ENCODE measurements around the gene TUBG1.
"Not testable (repeated sequence)": the region's sequence is repeated elsewhere in the genome, so short reads cannot be mapped to it uniquely, and the experiment has no call there.

Gene TUBG1

DNA sequence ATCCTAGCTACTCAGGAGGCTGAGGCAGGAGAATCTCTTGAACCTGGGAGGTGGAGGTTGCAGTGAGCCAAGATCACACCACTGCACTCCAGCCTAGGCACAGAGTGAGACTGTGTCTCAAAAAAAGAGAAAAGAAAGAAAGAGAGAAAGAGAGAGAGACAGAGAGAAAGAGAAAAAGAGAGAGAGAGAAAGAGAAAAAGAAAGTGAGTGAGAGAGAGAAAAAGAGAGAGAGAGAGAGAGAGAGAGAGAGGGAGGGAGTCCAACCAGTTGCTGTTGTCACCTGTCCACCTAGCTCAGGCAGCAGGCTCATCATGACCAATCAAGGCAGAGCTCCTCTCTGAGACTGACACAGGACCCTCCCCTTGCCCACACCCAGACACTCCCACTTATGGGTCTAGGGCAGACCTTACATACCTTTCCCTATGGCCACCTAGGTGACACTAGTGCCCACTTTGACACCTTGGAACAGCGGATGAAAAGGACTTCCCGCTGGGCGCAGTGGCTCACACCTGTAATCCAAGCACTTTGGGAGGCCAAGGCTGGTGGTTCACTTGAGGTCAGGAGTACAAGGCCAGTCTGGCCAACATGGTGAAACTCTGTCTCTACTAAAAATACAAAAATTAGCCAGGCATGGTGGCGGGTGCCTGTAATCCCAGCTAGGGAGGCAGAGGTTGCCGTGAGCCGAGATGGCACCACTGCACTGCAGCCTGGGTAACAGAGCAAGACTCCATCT lies 17.7 kb downstream of the TUBG1 start:
- not testable (repeated sequence) for DNase-seq

DNA sequence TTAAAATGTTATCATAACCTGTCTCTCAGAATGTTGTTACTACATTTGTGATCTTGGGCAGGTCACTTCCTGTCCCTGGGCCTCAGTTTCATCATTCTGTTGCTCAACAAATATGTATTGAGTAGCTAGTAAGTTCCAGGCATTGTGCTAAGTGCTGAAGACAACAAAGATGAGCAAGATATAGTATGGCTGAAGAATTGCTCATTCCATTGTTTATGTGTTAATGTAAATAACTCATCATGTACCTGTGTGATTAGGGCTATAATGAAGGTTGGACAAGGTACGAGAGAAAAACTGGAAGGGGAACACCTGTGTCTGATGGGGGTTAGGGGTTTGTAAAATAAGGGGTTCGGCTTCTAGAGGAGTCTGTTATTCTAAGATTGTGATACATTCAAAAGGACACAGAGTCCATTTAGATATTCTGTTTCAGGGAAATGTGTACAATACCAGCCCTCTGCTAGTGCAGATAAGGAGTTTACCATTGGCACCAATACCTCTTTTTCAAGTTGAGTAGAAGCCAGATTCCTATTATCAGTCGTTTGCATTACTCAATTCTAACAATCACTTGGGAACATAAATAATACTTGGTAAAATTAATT lies 20.0 kb downstream of the TUBG1 start:
- DNase-seq: no peak

DNA sequence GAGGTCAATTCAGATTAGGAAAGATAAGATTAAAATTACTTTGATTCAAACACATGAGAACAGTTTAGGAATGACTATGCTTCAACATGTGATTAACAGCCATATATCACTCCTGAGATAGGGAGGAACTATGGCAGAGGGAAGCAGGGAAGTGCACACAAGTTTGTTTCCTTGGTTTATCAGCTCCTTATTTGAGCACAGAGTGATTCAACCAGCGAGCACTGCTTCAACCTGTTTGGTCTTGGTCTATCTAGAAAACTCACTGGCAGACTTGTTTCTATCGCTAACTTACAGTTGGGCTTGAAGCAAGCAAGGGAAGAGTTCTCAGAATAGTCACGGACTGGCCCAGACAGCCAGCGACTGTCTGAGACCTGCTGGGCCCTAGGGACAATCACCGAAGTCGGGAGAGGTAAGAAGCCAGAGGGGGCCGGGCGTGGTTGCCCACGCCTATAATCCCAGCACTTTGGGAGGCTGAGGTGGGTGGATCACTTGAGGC lies 23.5 kb downstream of the TUBG1 start:
- no peak for DNase-seq

DNA sequence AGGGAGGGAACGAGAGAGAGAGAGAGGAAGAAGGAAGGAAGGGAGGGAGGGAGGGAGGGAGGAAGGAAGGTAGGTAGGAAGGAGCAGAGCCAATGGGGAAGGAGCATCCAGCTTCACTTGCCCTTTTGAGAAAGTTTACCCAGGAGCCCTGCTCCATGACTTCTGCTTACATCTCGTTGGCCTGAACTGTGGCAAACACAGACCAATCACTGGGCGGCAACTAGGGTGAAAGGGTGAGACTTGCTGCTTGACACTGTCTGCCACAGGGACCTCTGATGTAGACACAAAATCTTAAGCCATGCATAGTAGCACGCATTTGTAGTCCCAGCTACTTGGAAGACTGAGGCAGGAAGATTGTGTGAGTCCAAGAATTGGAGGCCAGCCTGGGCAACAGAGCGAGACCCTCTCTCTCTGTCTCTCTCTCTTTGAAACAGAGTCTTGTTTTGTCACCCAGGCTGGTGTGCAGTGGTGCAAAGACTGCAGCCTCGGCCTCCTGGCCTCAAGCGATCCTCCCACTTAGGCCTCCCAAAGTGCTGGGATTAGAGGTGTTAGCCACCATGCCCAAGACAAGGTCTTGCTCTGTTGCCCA lies 30.1 kb downstream of the TUBG1 start:
- no peak for DNase-seq

DNA sequence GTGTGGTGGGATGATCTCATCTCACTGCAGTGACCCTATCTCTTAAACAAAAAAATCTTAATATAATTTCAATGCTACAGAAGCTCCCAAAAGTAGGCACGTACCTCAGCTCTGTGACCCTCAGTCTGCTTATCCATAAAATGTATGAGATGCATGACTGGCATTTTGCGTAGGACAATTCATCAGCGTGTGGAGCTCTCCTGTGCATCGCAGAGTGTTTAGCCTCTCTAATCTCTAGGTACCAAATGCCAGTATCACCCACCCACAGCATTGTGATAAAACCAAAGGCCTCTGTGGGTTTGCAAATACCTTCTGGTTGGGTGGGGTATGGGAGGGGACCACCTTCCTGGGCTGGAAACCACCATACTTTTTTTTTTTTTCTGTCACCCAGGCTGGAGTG lies 30.6 kb downstream of the TUBG1 start:
- DNase-seq: no peak

DNA sequence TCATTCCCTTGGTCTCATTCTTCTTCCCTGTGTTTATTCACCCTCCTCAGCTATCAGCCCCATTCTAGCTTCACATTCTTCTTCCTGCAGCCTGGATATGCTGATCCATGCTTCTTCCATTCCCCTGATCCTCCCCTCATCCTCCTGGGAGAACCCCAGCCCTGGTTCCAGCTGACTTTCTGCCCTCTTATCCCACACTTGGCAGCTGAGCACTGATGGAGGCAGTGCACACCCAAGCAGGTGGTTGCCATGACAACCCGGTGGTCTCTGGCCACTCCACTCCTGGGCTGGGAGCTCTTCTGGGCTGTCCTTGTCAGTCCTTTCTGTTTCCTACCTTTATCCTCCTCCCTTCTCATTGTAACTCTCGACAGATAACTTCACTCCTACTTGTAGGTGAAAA lies 32.9 kb downstream of the TUBG1 start:
- DNase-seq: no peak

DNA sequence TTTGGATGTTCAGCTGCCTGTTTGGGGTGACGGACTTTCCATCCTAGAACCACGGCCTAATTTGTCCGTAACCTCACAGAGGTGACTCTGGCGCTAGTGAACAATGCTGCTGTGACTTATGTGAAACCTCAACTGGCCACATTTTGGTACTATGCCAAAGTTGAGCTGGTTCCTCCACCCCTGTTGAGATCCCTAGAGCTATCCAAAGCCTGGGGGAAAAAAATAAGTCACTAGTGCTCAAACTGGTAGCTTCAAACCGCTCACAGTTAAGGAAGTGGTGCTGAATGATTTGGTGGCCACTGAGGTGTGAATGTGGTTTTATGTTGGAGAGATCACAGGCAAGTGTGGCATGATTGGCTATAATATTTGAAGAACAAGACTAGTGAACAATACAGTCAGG lies 38.3 kb downstream of the TUBG1 start:
- no peak for DNase-seq

DNA sequence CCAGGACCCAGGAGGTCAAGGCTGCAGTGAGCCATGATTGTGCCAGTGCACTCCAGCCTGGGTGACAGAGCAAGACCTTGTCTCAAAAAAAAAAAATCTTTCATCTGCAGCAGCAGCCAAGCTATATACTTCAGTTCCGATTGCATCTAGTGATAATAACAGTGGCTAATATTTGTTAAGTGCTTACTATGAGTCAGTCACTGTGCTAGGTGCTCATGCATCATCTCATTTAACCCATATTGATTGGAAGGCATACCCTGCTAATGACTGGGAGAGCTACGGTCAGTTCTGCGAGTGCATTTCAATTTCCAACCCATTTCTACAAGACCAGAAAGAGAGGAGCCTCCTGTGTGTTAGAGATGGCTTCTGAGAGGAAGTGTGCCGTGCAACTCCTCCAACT lies 41.9 kb downstream of the TUBG1 start:
- DNase-seq: no peak

DNA sequence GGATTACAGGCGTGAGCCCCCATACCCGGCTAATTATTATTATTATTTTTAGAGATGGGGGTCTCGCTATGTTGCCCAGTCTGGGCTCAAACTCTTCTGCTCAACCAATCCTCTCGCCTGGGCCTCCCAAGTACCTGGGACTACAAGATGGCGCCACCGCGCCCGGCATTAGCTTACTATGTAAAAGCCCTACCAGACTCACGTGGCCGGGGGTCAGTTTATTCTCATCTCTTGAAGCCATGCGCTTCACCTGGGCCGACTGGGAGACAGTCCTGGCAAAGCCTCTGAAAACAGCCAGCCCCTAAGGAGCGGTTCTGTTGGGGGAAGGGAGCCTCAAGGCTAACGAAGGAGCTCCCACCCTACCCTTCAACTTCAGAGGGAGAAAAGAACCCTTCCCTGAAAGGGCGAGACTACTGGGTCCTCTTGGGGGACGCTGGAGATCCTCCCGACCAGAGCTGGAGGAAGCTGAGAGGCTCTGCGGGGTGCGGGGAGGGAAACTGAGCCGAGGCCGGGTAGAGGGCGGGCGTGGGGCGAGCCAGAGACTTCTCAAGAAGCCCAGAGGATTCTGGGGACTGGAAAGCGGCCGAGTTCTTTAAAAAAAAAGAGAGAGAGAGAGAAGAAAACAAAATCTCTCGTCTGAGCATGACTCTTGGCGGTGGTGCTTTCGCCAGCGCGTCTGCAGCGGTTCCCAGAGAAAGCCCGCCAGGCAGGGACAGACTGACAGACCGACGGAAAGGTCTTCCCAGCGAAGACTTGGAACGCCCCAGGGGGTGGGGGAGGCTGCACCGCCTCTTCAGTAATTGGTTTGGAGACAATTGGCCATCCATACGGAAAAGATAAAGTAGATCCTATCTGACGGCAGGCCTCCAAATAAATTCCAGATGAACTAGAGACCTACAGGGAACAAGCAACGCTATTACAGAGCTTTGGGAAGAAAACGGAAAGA lies 44.0 kb downstream of the TUBG1 start:
- DNase-seq: no peak

DNA sequence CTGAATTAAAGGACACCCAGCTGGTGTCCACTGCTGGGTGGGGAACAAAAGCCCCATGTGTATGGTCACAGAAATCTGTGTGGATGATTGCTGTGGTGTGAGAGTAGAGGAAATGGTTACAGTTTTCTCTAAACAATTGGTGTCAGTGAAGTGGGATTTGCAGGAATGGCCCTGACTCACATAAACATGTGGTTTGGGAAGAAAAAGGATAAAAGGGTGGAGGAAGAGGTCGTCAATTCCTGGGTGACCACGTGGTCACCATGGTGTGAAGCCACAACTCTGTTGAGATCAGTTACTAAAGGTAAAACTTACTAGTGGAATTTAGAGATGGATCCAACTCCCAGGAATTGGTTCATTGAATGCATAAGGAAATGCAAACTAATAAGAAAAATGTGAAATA lies 46.0 kb downstream of the TUBG1 start:
- no peak for DNase-seq

DNA sequence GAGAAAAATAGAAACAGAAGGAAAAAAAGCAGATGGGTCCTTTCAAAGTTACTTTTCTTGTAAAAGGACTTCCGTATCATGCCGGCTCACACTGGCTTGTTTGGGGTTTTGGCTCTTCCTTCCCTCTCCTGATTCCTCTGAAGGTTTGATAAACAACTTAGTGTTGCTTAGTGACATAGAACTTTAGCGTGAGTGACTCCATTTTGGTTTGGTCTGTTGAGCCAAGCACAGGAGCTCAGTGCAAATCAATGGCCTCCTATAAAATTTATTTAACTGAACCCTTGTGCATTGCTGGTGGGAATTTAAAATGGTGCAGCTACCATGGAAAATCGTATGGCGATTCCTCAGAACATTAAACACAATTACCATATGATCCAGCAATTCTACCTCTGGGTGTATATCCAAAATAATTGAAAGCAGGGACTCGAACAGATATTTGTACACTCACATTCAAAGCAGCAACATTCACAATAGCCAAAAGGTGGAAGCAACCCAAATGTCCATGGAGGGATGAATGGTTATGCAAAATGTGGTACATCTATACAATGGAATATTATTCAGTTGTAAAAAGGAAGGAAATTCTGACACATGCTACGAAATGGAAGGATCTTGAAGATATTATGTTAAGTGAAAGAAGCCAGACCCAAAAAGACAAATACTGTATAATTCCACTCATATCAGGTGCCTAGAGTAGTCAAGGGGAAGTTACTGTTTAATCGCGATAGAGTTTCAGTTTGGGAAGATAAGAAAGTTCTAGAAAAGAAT lies 48.5 kb downstream of the TUBG1 start:
- no peak for DNase-seq

DNA sequence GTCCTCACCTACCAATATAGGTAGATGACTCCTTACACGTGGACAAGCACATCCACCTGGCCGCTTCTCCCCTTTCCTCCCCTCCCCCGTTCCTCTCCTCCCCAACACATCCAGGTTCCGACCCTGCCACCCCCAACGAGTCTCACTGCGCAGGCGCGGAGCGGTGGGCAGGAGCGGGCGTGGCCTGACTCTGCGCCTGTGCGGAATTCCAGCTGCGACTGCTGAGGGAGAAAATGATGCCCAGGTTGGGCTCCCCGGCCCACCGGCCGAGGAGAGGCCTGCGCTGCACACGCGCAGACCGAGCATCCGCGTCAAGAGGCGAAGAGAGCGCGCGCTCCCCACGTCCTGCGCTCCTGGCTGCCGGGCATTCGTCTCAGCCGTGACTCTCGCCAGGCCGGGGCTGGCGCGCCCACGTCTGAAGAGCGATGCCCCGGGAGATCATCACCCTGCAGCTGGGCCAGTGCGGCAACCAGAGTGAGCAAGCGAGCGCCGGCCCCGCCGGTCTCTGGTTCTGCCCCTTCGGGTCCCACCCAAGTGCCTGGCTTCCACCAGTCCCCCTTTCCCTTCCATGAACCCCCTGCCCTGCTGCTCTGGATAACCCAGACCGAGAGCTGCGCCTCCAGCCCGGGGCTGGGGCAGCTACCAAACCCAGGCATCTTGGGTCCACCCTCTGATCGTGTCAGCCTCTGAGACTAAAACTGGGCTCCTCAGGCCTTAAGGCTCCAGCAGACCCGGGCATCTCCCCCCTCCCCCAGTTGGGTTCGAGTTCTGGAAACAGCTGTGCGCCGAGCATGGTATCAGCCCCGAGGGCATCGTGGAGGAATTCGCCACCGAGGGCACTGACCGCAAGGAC lies 49.8 kb downstream of the TUBG1 start, which contains the start of gene TUBG2:
TUBG2 (plus strand) TSS at position 206 of the 853 bp plus-strand sequence; CDS start at position 426, 220 bp downstream.
- peak; percentile 59 for DNase-seq

DNA sequence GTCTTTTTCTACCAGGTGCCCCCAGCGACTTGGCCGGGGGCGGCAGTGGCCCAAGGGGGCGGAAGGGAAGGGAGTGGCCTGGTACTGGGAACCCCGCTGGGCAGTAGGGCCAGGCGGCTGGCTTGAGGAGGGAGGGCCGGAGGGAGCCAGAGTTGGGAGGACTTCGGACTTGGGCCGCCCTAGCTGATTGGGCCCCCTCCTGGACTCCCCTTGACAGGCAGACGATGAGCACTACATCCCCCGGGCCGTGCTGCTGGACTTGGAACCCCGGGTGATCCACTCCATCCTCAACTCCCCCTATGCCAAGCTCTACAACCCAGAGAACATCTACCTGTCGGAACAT lies 50.4 kb downstream of the TUBG1 start:
- DNase-seq: not testable (repeated sequence)

DNA sequence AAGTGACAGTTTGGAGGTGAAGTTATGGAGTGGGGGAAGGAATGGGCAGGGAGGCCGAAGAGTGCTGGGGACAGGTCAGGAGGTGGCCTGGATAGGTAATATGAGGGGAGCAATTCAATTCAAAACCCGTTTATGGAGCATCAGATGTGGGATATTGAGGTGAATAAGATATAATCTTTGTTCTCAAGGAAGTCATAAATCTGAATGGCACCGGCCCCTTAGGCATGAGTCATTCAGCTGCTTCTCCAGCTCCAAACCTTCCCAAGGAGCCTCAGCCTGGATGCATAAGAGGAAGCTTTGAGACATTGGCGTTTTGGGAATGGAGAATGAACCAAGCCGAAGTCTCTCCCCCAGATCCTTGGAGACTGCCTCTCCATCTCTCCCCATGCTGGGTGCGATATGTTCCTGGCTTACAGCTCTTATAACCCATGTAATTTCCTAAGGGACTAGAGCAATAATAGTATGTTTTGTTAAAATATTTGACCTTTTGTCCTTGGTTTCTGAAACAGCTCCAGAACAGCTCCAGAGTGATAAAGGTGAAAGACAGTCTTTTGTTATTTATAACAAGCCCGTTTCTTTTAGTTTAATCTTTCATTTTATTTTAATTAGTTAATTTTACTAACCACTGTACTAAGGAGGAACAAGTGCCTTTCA lies 51.3 kb downstream of the TUBG1 start:
- DNase-seq: no peak

All from activated effector memory CD4-positive, alpha-beta T cell treated with Interleukin-2 at 50 U/mL for 16 hours (primary cell).